DOHH2 (cell line): ENCODE results near the gene CA5A.
"Not testable (repeated sequence)": the region's sequence is repeated elsewhere in the genome, so short reads cannot be mapped to it uniquely, and the experiment has no call there.

Experiments
- H3F3A ChIP-seq: fragments of 200-600 bp; sonication (generic), shearing (Covaris generic); 2 replicates; pipeline ENCODE4 v1.6.0; 2016; ENCODE audit warnings: antibody characterized with exemption, mild to moderate bottlenecking; ENCODE audit not compliant: control insufficient read depth, insufficient read depth
- H3K27ac ChIP-seq: fragments of 200-600 bp; sonication (generic); 2 replicates; pipeline ENCODE4 v1.5.1; 2014; ENCODE audit warnings: low read depth, mild to moderate bottlenecking, low read length, moderate library complexity
- H3K27me3 ChIP-seq: fragments of 200-600 bp; sonication (generic); 2 replicates; pipeline ENCODE4 v1.6.1; 2014; ENCODE audit warnings: mild to moderate bottlenecking, low read length, mixed read lengths; ENCODE audit not compliant: control insufficient read depth
- H3K36me3 ChIP-seq: fragments of 200-600 bp; sonication (generic); 2 replicates; pipeline ENCODE4 v1.6.1; 2014; ENCODE audit warnings: mild to moderate bottlenecking, low read length, moderate library complexity, mixed read lengths; ENCODE audit not compliant: control insufficient read depth
- H3K4me1 ChIP-seq: fragments of 200-600 bp; sonication (generic); 2 replicates; pipeline ENCODE4 v1.6.1; 2014; ENCODE audit warnings: mild to moderate bottlenecking, low read length, mixed read lengths; ENCODE audit not compliant: control insufficient read depth
- H3K4me2 ChIP-seq: fragments of 200-600 bp; sonication (generic); 2 replicates; pipeline ENCODE4 v1.6.0; 2014; ENCODE audit warnings: mild to moderate bottlenecking, low read length, moderate library complexity
- H3K4me3 ChIP-seq: fragments of 200-600 bp; sonication (generic); 2 replicates; pipeline ENCODE4 v1.5.1; 2014; ENCODE audit warnings: mild to moderate bottlenecking, low read length, mixed read lengths
- H3K79me2 ChIP-seq: fragments of 200-600 bp; sonication (generic); 2 replicates; pipeline ENCODE4 v1.6.1; 2014; ENCODE audit warnings: mild to moderate bottlenecking, low read length, mixed read lengths; ENCODE audit not compliant: control insufficient read depth
- H3K9me2 ChIP-seq: fragments of 200-600 bp; sonication (generic); replicated peaks from 2 replicates; pipeline ENCODE4 v1.6.1; 2014; ENCODE audit warnings: mild to moderate bottlenecking, low read length, mixed read lengths; ENCODE audit not compliant: control insufficient read depth
- H3K9me3 ChIP-seq: fragments of 200-600 bp; sonication (generic); 2 replicates; pipeline ENCODE4 v1.6.1; 2014; ENCODE audit warnings: antibody characterized with exemption, low read length, mixed read lengths; ENCODE audit not compliant: control insufficient read depth, insufficient read depth
- H4K20me1 ChIP-seq: fragments of 200-600 bp; sonication (generic); 2 replicates; pipeline ENCODE4 v1.6.0; 2014; ENCODE audit warnings: low read depth, mild to moderate bottlenecking, antibody characterized with exemption, low read length, moderate library complexity; ENCODE audit not compliant: control insufficient read depth, insufficient read depth
- CTCF ChIP-seq: fragments of 200-600 bp; sonication (generic); IDR thresholded peaks from one replicate; pipeline ENCODE4 v1.5.1; 2014; ENCODE audit warnings: antibody characterized with exemption, mild to moderate bottlenecking, low read depth, low read length; ENCODE audit not compliant: poor library complexity, severe bottlenecking
- EZH2phosphoT487 ChIP-seq: fragments of 200-600 bp; sonication (generic); IDR thresholded peaks from 2 replicates; pipeline ENCODE4 v1.6.1; 2017; ENCODE audit warnings: borderline replicate concordance, mild to moderate bottlenecking, antibody characterized with exemption, low read length, moderate library complexity, mixed read lengths

The CA5A gene

GRCh38 chr16:87939562-87940423 lies 3.5 kb upstream of the CA5A start:
- no peak for TF ChIP-seq CTCF
- TF ChIP-seq EZH2phosphoT487 = no peak
- Histone ChIP-seq H3K4me2 (no peak overlapping the region), H3K79me2 (no peaks in the 10 kb centered on the region)

GRCh38 chr16:87938412-87938949 lies 2.2 kb upstream of the CA5A start:
- Histone ChIP-seq H3K79me2 (no peaks in the 10 kb centered on the region), H3K27me3 (0 out of 2 replicates have a peak, but pooled peaks cover 3% of the 10 kb centered on the region), H3K4me1 (no peaks in the 10 kb centered on the region), H4K20me1 (no peaks in the 10 kb centered on the region), H3K4me2 (no peak overlapping the region), H3K27ac (no peak overlapping the region), H3K4me3 (no peak overlapping the region), H3K9me3 (no peaks in the 10 kb centered on the region), H3K9me2 (no peaks in the 10 kb centered on the region), H3F3A (no peaks in the 10 kb centered on the region), H3K36me3 (no peaks in the 10 kb centered on the region)
- TF ChIP-seq EZH2phosphoT487 (no peak), CTCF (no peak)

More at GRCh38 chr16:87939562-87940423, 3.5 kb upstream of the CA5A start:
- 0 out of 2 replicates have a peak, but pooled peaks cover 3% of the 10 kb centered on the region for H3K27me3 ChIP-seq
- no peaks in the 10 kb centered on the region for H3K36me3 ChIP-seq
- H4K20me1 ChIP-seq = no peaks in the 10 kb centered on the region
- no peaks in the 10 kb centered on the region for H3K9me3 ChIP-seq
- H3K9me2 ChIP-seq = no peaks in the 10 kb centered on the region
- H3K27ac ChIP-seq = no peak overlapping the region
- H3F3A ChIP-seq = no peaks in the 10 kb centered on the region
- H3K4me1 ChIP-seq = no peaks in the 10 kb centered on the region
- H3K4me3 ChIP-seq = no peak overlapping the region

DNA sequence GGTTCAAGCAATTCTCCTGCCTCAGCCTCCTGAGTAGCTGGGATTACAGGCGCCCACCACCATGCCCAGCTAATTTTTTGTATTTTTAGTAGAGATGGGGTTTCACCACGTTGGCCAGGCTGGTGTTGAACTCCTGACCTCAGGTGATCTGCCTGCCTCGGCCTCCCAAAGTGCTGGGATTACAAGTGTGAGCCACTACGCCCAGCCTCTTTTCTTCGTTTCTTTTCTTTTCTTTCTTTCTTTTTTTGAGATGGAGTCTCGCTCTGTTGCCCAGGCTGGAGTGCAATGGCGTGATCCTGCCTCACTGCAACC lies 858 bp upstream of the CA5A start:
- H3F3A ChIP-seq, H3K36me3 ChIP-seq, H3K27me3 ChIP-seq, H3K27ac ChIP-seq, H3K4me1 ChIP-seq, H3K4me2 ChIP-seq, H4K20me1 ChIP-seq, H3K9me3 ChIP-seq, H3K4me3 ChIP-seq, H3K9me2 ChIP-seq, H3K79me2 ChIP-seq: not testable (repeated sequence)

- H3K4me3 ChIP-seq, H3K4me2 ChIP-seq, H3K4me1 ChIP-seq, H3K9me2 ChIP-seq, H3F3A ChIP-seq, H3K36me3 ChIP-seq, H3K27ac ChIP-seq, H3K9me3 ChIP-seq, H3K79me2 ChIP-seq, H3K27me3 ChIP-seq, H4K20me1 ChIP-seq: not testable (repeated sequence)
These were observed 334 bp downstream of the CA5A start for GRCh38 chr16:87936016-87936374.

DNA sequence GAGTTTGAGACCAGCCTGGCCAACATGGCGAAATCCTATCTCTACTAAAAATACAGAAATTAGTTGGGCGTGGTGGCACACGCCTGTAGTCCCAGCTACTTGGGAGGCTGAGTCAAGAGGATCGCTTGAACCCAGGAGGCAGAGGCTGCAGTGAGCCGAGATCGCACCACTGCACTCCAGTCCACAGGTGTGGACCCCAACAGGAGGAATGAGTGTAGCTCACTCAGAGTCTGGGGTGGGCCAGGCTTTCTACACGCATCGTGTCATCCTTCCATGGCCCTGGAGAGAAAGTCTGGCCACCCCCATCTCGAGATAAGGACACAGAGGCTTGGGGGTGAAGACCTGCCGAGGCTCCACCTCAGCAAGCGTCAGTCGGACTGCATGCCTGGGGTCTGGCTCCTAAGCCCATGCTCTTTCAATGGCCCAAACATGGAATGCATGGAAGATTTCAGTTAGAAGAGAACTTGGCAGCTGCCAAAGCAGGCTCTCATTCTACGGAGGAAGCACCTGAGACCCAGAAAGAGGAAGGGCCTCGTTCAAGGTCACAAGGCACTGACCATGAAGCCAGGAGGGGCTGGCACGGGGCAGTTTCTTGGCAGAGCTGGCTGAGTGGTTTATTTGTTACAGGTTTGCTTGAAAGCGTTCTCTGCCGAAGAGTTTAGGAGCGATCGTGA lies 1.4 kb downstream of the CA5A start:
- H3K4me3 ChIP-seq, H3K27me3 ChIP-seq, H3K27ac ChIP-seq, H3K79me2 ChIP-seq, H4K20me1 ChIP-seq, H3K9me2 ChIP-seq, H3F3A ChIP-seq, H3K36me3 ChIP-seq, H3K4me1 ChIP-seq, H3K9me3 ChIP-seq, H3K4me2 ChIP-seq: not testable (repeated sequence)
